HG02642 (cell line): Measurements from ENCODE around the gene PYDC2.

Experiments
- ATAC-seq: cut with Tn5 transposase; IDR thresholded peaks from one replicate; pipeline ENCODE4 v1.9.1; 2021; ENCODE audit warnings: mild to moderate bottlenecking; ENCODE audit not compliant: unreplicated experiment, poor library complexity

Gene PYDC2

GRCh38 chr3:191461113-191461595 is at the start of gene PYDC2:
PYDC2 (plus strand) TSS chr3:191461163; CDS start chr3:191461163, 0 bp downstream.
- ATAC-seq: no peak

GRCh38 chr3:191412759-191413158 is 48.2 kb upstream of the PYDC2 start:
- no peak for ATAC-seq

- no peak for ATAC-seq
Measured at GRCh38 chr3:191414286-191414685, 46.7 kb upstream of the PYDC2 start.

GRCh38 chr3:191414732-191415131 is 46.2 kb upstream of the PYDC2 start:
- no peak for ATAC-seq

GRCh38 chr3:191415566-191415965 is 45.4 kb upstream of the PYDC2 start:
- ATAC-seq: no peak

GRCh38 chr3:191417457-191417729 is 43.6 kb upstream of the PYDC2 start:
- no peak for ATAC-seq

- no peak for ATAC-seq
Measured at GRCh38 chr3:191420771-191421170, 40.2 kb upstream of the PYDC2 start.

- no peak for ATAC-seq
Measured at GRCh38 chr3:191424881-191425280, 36.1 kb upstream of the PYDC2 start.

GRCh38 chr3:191425322-191425734 is 35.6 kb upstream of the PYDC2 start:
- ATAC-seq: no peak

GRCh38 chr3:191426311-191426710 is 34.7 kb upstream of the PYDC2 start:
- ATAC-seq: no peak

- ATAC-seq: no peak
Measured at GRCh38 chr3:191428177-191428576, 32.8 kb upstream of the PYDC2 start.

- no peak for ATAC-seq
Measured at GRCh38 chr3:191430103-191430502, 30.9 kb upstream of the PYDC2 start.

GRCh38 chr3:191431160-191431822 is 29.7 kb upstream of the PYDC2 start:
- ATAC-seq: no peak

GRCh38 chr3:191432162-191432561 is 28.8 kb upstream of the PYDC2 start:
- no peak for ATAC-seq

- no peak for ATAC-seq
Measured at GRCh38 chr3:191434024-191434423, 26.9 kb upstream of the PYDC2 start.

- no peak for ATAC-seq
Measured at GRCh38 chr3:191435981-191436380, 25.0 kb upstream of the PYDC2 start.

GRCh38 chr3:191438150-191438814 is 22.7 kb upstream of the PYDC2 start:
- no peak for ATAC-seq

GRCh38 chr3:191440532-191440931 is 20.4 kb upstream of the PYDC2 start:
- ATAC-seq: no peak

GRCh38 chr3:191441687-191442086 is 19.3 kb upstream of the PYDC2 start:
- ATAC-seq: no peak

GRCh38 chr3:191444569-191444968 is 16.4 kb upstream of the PYDC2 start:
- ATAC-seq: no peak

GRCh38 chr3:191449256-191449655 is 11.7 kb upstream of the PYDC2 start:
- ATAC-seq: no peak
